SU-DHL-6 (cell line): Measurements from ENCODE around the gene NLN.
A peak's percentile ranks its signal among the peaks of the same experiment; 100 is the strongest.
"Not testable (repeated sequence)": the region's sequence is repeated elsewhere in the genome, so short reads cannot be mapped to it uniquely, and the experiment has no call there.

Source experiments
- H2AFZ ChIP-seq: fragments of 200-600 bp; sonication (generic); 2 replicates; pipeline ENCODE4 v1.6.1; 2014; ENCODE audit warnings: low read depth, mild to moderate bottlenecking, moderate library complexity, mixed read lengths, antibody characterized with exemption, low read length; ENCODE audit not compliant: severe bottlenecking
- H3F3A ChIP-seq: fragments of 200-600 bp; shearing (Covaris generic); 2 replicates; pipeline ENCODE4 v1.6.0; 2016; ENCODE audit warnings: antibody characterized with exemption, mild to moderate bottlenecking; ENCODE audit not compliant: insufficient read depth
- H3K27ac ChIP-seq: fragments of 200-600 bp; sonication (generic); 2 replicates; pipeline ENCODE4 v1.5.1; 2016; ENCODE audit warnings: low read depth, mild to moderate bottlenecking, low read length, moderate library complexity, mixed read lengths
- H3K27me3 ChIP-seq: fragments of 200-600 bp; sonication (generic), shearing (Covaris generic); 2 replicates; pipeline ENCODE4 v1.6.0; 2014; ENCODE audit warnings: mild to moderate bottlenecking, low read length
- H3K36me3 ChIP-seq: fragments of 200-600 bp; sonication (generic); 2 replicates; pipeline ENCODE4 v1.6.1; 2014; ENCODE audit warnings: mild to moderate bottlenecking, low read length, mixed read lengths
- H3K4me2 ChIP-seq: fragments of 300-600, 200-600 bp; shearing (Covaris generic), sonication (generic); 2 replicates; pipeline ENCODE4 v1.6.0; 2014; ENCODE audit warnings: low read length, low read depth, mild to moderate bottlenecking; ENCODE audit not compliant: poor library complexity, severe bottlenecking
- H3K4me3 ChIP-seq: fragments of 200-600 bp; sonication (generic); 2 replicates; pipeline ENCODE4 v1.5.1; 2014; ENCODE audit warnings: antibody characterized with exemption, low read length, mild to moderate bottlenecking, mixed read lengths; ENCODE audit not compliant: insufficient read depth, poor library complexity, severe bottlenecking
- H3K79me2 ChIP-seq: fragments of 200-600 bp; sonication (generic); 2 replicates; pipeline ENCODE4 v1.6.1; 2014; ENCODE audit warnings: mild to moderate bottlenecking, low read length, moderate library complexity; ENCODE audit not compliant: insufficient read depth
- H3K9ac ChIP-seq: fragments of 200-600 bp; sonication (generic); 2 replicates; pipeline ENCODE4 v1.7.0; 2014; ENCODE audit warnings: mild to moderate bottlenecking, low read length
- H3K9me2 ChIP-seq: fragments of 200-600 bp; sonication (generic); replicated peaks from 2 replicates; pipeline ENCODE4 v1.6.1; 2014; ENCODE audit warnings: low read length; ENCODE audit not compliant: insufficient read depth
- H3K9me3 ChIP-seq: fragments of 200-600 bp; sonication (generic); 2 replicates; pipeline ENCODE4 v1.6.1; 2014; ENCODE audit warnings: low read length, mixed read lengths; ENCODE audit not compliant: insufficient read depth
- H4K20me1 ChIP-seq: fragments of 200-600 bp; sonication (generic); 2 replicates; pipeline ENCODE4 v1.6.1; 2014; ENCODE audit warnings: low read depth, mild to moderate bottlenecking, antibody characterized with exemption, low read length, moderate library complexity, mixed read lengths
- EZH2phosphoT487 ChIP-seq: fragments of 200-600 bp; sonication (generic), shearing (Covaris generic); conservative IDR thresholded peaks from 2 replicates; pipeline ENCODE4 v1.6.1; 2018; ENCODE audit warnings: mild to moderate bottlenecking, antibody characterized with exemption, low read length, moderate library complexity, mixed read lengths
- TF ChIP-seq, protein P1 (sequence below): fragments of 200-600 bp; sonication (generic); IDR thresholded peaks from one replicate; pipeline ENCODE4 v1.5.1; 2017; ENCODE audit warnings: antibody characterized with exemption, mild to moderate bottlenecking, low read length, moderate library complexity; ENCODE audit not compliant: insufficient read depth, poor library complexity, severe bottlenecking

The NLN gene

DNA sequence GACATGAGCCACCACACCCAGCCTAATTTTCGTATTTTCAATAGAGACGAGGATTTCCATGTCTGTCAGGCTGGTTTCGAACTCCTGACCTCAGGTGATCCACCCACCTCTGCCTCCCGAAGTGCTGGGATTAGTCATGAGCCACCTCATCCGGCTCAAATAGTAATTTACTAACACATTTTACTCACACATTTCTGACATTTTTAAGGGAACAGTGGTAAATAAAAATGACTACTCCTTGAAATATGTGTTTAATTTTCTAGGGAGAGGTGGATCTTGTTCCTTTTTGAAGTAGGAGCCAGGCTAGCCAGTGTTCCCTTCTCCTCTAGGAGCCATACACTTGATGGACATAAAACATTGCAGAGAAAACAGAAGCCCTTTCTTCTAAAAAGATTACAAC is 149.2 kb downstream of the NLN start:
- Histone ChIP-seq H3K27ac (no peak overlapping the region), H3K4me2 (no peak overlapping the region), H3K36me3 (no peaks in the 10 kb centered on the region), H3K9me3 (no peaks in the 10 kb centered on the region), H3K79me2 (no peaks in the 10 kb centered on the region), H3F3A (no peaks in the 10 kb centered on the region), H3K9ac (no peak overlapping the region), H2AFZ (peak overlapping the region; percentile 14), H3K27me3 (no peaks in the 10 kb centered on the region), H4K20me1 (no peaks in the 10 kb centered on the region), H3K4me3 (no peak overlapping the region), H3K9me2 (no peaks in the 10 kb centered on the region)
- TF ChIP-seq, protein P1, sequence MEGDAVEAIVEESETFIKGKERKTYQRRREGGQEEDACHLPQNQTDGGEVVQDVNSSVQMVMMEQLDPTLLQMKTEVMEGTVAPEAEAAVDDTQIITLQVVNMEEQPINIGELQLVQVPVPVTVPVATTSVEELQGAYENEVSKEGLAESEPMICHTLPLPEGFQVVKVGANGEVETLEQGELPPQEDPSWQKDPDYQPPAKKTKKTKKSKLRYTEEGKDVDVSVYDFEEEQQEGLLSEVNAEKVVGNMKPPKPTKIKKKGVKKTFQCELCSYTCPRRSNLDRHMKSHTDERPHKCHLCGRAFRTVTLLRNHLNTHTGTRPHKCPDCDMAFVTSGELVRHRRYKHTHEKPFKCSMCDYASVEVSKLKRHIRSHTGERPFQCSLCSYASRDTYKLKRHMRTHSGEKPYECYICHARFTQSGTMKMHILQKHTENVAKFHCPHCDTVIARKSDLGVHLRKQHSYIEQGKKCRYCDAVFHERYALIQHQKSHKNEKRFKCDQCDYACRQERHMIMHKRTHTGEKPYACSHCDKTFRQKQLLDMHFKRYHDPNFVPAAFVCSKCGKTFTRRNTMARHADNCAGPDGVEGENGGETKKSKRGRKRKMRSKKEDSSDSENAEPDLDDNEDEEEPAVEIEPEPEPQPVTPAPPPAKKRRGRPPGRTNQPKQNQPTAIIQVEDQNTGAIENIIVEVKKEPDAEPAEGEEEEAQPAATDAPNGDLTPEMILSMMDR: no peak
- TF ChIP-seq EZH2phosphoT487: no peak

DNA sequence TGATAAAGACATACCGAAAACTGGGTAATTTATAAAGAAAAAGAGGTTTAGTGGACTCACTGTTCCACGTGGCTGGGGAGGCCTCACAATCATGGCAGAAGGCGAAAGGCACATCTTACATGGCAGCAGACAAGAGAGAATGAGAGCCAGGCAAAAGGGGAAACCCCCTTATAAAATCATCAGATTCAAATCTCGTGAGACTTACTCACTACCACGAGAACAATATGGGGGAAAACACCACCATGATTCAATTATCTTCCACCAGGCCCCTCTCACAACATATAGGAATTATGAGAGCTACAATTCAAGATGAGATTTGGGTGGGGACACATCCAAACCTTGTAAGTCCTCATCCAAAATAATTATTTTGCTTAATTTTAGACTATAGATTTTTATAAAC is 149.8 kb downstream of the NLN start:
- H3K4me2 ChIP-seq, H3K27ac ChIP-seq: not testable (repeated sequence)

DNA sequence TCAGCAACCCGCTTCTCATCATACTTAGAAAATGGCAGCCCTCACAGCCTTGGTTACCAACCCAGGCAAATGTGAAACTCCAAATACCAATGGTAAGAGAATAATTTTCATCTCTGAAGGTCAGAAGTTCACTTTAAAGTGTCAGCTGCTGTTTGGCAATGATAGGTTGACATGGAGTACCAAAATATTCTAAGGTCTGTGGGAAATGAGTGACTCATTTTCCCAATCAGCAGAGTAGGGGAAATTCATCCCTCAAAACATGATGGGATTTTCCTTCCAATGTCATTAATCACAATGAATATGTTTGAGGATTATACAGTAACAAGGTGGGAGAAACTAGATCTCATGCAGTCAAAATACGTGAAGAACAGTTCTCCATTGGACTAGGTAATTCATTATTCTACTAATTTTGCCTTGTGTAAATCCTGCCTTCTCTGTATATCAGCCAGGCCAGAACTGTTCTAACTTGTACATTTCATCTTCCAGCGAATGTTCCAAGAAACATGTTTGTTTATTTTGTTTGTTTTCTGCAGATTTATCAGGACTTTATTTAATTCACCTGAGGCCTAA is 151.3 kb downstream of the NLN start:
- H3K4me2 ChIP-seq: no peak overlapping the region

More for the DNA sequence above, 149.8 kb downstream of the NLN start:
- not testable (repeated sequence) for H3K36me3 ChIP-seq, H3K4me3 ChIP-seq, H3K9ac ChIP-seq, H3K79me2 ChIP-seq, H3K9me3 ChIP-seq, H4K20me1 ChIP-seq, H3K27me3 ChIP-seq, H3F3A ChIP-seq, H3K9me2 ChIP-seq
- H2AFZ ChIP-seq: peak overlapping the region; percentile 14

GRCh38 chr5:65874241-65874640 is 152.2 kb downstream of the NLN start:
- Histone ChIP-seq H3K79me2 (no peaks in the 10 kb centered on the region), H3K9ac (no peak overlapping the region), H3K4me3 (no peak overlapping the region), H2AFZ (no peak overlapping the region), H3K27me3 (no peaks in the 10 kb centered on the region), H3K9me3 (no peaks in the 10 kb centered on the region), H3K36me3 (no peaks in the 10 kb centered on the region), H3K4me2 (no peak overlapping the region), H3F3A (no peaks in the 10 kb centered on the region), H3K9me2 (no peaks in the 10 kb centered on the region), H3K27ac (no peak overlapping the region), H4K20me1 (no peaks in the 10 kb centered on the region)
- TF ChIP-seq, protein P1: no peak
- no peak for TF ChIP-seq EZH2phosphoT487

More for the DNA sequence above, 151.3 kb downstream of the NLN start:
- Histone ChIP-seq H3K27ac (no peak overlapping the region), H4K20me1 (no peaks in the 10 kb centered on the region), H3K79me2 (no peaks in the 10 kb centered on the region), H3K9ac (no peak overlapping the region), H3K27me3 (no peaks in the 10 kb centered on the region), H3K9me2 (no peaks in the 10 kb centered on the region), H3F3A (no peaks in the 10 kb centered on the region), H2AFZ (no peak overlapping the region), H3K9me3 (no peaks in the 10 kb centered on the region), H3K36me3 (no peaks in the 10 kb centered on the region), H3K4me3 (no peak overlapping the region)
- no peak for TF ChIP-seq EZH2phosphoT487
- TF ChIP-seq, protein P1: no peak
